AG09319 (cell line): ENCODE results near the gene GARRE1.

Experiments used
- DNase-seq: peaks from one replicate; pipeline ENCODE4 v3.0.0-alpha.2; 2010; ENCODE audit warnings: low read depth; ENCODE audit errors: extremely low read depth
- CTCF ChIP-seq: IDR thresholded peaks from 2 replicates; pipeline ENCODE4 v1.5.1; 2011; ENCODE audit warnings: low read depth, mild to moderate bottlenecking, inconsistent platforms, low read length, moderate library complexity

GARRE1 gene

GRCh38 chr19:34256835-34257558 lies 2.6 kb downstream of the GARRE1 start:
- no peak for TF ChIP-seq CTCF
- no peak for DNase-seq

- DNase-seq: no peak
These were observed 3.2 kb downstream of the GARRE1 start for GRCh38 chr19:34257559-34257924.

GRCh38 chr19:34259367-34260095 lies 5.2 kb downstream of the GARRE1 start:
- TF ChIP-seq CTCF: no peak
- no peak for DNase-seq

More at GRCh38 chr19:34257559-34257924, 3.2 kb downstream of the GARRE1 start:
- no peak for TF ChIP-seq CTCF

GRCh38 chr19:34260771-34261173 lies 6.4 kb downstream of the GARRE1 start:
- no peak for TF ChIP-seq CTCF
- no peak for DNase-seq

- DNase-seq: no peak
- TF ChIP-seq CTCF: no peak
These were observed 7.2 kb downstream of the GARRE1 start for GRCh38 chr19:34261334-34262109.

- TF ChIP-seq CTCF: no peak
- DNase-seq: no peak
These were observed 9.4 kb downstream of the GARRE1 start for GRCh38 chr19:34263745-34264237.
